LHCN-M2 (cell line): ENCODE measurements around the gene MAPK9. TPM values are rescaled to one million over a fixed set of nuclear protein-coding genes. Genes with fewer than 3 reads are reported as not detected.
A peak's percentile ranks its signal among the peaks of the same experiment; 100 is the strongest.
"Not testable (repeated sequence)": the region's sequence is repeated elsewhere in the genome, so short reads cannot be mapped to it uniquely, and the experiment has no call there.

Experiments used
- DNase-seq: peaks from one replicate; pipeline ENCODE4 v3.0.0-alpha.2; 2012; ENCODE audit warnings: low read depth
- total RNA-seq: library from RNA; depleted of rRNA; stranded (reverse); fragments of >200 nt; gene quantifications from 2 replicates; pipeline ENCODE4 v1.2.3, GENCODE V29; 2014

MAPK9 gene
- total RNA-seq, 1 experiment from 2014 or later, result 33.8 TPM

DNA sequence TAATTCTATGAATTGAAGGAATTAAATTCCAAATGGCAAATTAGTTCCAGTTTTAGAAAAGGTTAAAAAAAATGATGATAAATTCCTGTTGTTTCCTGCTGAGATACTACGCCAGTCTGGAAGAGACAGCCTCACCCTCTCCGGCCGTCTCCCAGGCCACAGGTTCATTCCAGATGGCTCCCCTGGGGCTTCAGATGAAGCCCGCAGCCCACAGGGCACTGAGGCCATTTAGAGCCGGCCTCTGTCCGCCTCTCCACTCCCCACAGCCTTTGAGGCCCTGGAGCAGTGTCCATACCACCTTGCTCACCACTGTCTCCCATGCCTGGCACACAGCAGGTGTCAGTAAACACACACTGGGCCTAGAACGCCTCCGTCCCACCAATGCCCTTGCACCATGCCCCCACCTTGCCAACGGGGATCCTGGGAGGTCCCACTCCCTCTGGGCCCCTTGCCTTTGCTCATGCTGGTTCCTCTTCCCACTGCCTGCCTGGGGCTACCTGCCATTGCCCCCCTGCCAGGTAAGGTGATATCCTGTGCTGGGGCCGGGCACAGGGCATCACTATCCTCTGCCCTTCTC is 35.2 kb upstream of the MAPK9 start:
- no peak for DNase-seq

DNA sequence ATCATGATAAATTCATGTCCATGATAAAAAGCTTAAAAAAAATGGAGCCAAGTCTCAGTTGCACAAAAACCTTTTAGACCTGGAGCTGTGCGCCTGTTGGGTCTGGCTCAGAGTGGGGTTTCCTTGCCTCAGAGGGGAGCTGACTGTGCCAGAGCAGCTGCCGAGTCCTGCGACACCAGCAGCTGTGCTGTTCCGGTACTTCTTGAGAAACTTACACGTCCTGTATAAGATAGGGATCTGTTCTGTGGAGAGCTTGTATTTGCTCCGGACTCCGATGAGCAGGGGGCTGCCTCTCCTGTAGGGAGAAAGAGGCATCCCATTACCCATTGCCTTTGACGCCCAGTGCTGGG is 32.7 kb upstream of the MAPK9 start:
- DNase-seq, result no peak

DNA sequence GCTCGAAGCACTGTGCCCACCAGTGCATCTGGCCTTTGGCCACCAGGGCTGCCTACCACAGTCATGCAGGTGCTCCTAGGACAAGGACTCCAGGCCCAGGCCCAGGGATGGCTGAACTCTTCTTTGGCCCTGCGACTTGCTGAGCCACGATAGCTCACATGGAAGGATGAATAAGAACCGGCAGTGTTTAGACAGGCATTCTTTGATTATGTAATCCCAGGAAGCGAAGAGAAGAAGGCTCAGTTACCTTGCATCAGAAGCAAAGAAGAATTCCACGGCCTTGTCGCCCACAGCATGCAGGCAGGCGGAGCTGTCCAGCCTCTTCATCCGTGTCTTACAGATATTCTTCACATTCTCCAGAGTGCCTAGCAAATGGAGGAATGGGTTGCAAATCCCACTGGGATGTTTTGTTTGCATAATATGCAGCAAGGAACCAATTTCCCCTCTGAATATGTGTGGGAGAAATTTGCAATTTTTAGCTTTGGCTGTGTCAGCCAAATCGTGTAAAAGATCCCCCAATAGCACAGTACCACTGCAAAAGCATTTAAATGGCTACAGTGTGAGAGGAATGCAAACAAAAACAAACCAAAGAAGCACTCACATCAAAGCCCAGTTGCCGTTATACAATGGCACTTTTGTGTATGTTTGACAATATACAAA is 32.2 kb upstream of the MAPK9 start:
- DNase-seq, result no peak

DNA sequence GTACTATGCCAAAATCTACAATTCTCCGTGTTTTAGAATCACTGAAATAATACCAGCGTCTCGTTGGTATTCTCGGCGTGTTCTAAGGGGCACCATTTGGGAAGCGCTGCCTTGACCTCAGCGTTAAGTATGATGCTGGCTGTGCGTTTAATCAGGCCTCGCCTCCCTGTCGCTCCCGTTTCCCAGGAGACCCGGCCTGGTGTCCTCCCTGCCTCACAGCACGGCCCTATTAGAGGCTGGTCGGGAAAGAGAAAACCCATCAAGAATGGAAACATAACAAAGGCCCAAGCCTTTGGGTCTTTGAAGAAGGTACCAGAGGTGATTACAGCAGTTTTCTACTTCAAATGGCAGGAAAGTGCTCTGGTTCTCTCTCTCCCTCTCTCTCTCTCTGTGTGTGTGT is 31.3 kb upstream of the MAPK9 start:
- DNase-seq, result no peak

DNA sequence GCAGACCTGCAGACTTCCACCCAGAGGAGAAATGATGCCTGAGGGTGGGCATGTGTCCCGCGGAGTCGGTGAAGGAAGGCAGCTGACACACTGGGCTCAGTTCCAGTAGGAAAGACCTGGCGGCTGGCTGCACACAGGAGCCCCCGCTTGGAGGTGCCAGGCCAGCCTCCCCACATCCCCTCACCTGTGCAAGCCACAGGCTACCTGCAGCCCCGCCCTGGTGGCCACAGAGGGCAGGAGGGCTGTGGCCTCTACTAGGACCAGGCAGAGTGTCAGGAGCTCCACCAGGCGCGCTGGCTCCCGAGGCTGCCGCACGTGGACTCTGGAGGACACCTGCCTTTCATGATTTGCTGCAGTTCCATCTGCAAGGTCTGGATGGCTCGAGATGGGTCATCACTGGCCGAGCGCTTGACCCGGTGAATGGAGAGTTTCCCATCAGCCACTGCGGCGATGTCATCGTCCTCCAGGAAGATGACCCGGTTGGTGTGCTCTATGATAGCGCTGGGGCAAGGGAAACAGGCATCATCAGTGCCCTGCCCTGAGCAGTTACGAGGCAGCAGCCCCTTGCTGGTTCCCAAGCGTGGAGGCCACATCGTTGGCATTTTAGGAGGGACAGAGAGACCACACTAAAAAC is 26.7 kb upstream of the MAPK9 start:
- DNase-seq, result no peak

DNA sequence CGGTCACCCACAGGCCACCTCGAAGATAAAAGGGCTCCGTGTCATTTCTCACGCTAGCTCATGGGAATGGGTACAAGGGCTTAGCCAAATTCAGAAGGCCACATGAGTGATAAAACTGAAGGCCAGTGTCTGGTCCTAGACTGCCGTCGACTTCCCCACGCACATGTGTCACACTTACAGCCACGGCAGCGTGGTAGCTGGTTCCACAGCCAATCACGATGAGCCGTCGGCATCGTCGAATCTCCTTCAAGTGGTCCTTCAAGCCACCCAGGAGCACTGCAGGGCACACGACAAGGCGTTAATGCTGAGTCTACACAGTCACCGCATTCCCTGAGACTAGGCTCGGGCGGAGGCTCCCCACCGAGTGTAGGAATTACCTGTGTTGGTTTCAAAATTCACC is 24.7 kb upstream of the MAPK9 start:
- no peak for DNase-seq

DNA sequence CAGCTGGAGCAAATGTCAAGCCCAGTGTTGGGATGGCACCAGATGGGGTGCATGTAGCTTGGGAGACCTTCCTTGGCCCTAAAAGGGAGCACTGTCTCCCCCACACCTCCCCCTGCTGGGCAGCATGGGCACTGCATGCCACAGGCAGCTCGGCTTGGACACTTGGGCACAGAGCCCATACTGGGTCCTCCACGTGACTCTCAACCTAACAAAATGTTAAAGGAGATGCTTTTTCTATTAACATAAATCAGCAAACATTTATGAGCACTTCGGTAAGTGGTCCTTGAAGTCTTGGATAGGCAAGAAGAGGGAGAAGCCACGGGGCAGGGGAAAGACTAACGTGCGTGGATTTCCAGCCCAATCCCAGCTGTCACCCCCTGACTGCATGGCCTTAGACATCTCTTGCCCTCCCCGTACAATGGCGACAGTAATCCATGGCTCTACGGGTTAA is 23.9 kb upstream of the MAPK9 start:
- peak; percentile 65 for DNase-seq

DNA sequence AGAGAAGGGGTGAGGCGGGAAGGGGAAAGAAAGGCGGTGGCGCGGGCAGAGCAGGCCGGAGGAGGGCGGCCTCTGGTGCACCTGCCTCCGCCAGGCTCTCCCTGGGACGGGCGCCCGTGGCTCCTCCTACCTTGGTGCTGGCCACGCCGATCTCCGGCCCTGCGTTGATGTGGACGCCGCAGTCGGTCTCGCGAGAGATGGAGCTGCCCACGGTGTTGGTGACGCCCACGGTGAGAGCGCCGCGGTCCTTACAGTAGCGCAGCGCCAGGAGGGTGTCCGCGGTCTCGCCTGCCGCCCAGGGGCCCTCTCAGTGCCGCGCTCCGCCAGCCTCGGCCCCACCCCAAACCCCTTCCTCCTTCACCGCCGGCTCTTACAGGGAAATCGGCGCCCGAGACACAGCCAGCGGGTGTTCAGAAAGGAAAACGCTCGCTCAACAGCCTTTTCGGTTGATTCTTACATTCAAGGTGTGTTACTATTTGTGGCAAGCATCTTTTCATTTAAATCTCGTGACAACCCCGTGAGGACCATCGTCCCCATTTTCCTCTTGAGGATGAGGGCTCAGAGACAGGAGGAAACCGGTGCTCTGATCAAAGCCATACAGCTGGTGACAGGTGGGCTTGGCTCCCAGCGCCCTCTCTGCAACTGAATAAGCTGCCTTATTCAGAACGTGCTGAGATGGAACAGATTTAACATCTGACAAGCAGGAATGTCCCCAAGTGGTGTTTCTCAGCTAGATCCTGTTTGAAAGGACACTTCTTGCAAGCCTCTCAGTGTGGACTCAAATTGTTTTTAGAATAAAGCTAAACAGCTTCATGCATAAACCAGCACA is 22.0 kb upstream of the MAPK9 start:
- DNase-seq, result no peak

DNA sequence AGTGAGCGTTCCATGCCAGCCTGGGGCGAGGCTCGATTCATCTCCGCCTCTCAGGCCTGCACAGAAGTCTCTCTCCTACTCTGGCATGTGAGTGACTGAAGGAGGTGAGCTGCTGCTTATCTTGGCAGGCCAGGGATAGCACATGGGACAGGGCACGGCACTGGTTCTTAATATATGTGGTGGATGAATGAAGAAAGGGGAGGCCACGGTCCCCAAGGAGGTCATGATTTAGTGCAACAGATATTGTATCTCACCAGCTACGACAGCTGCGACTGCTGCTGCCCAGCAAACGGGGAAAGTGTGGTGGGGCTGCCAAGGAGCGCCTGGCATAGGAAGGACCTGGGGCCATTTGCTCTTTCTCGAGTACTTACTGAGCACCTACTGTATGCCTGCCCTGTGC is 19.3 kb upstream of the MAPK9 start:
- DNase-seq, result no peak

DNA sequence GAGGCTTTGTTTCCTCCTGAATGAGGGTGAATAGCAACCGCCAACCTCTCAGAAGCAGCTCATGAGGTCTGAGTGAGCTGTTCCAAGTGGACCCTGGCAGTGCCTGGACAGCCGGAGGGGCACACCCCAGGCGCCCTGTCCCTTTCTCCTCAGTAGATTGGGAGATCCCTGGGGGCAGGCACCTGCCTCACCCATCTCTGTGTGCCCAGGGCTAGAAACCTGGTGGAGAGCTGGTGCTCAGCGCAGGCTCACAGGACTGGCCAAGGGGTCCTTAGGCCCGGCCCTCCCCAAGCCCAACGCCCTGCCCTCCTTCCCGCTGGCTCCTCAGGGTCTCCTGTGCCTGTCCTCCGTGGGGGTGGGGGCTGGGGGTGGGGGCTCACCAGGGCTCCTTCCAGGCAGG is 14.9 kb upstream of the MAPK9 start:
- DNase-seq, result no peak

DNA sequence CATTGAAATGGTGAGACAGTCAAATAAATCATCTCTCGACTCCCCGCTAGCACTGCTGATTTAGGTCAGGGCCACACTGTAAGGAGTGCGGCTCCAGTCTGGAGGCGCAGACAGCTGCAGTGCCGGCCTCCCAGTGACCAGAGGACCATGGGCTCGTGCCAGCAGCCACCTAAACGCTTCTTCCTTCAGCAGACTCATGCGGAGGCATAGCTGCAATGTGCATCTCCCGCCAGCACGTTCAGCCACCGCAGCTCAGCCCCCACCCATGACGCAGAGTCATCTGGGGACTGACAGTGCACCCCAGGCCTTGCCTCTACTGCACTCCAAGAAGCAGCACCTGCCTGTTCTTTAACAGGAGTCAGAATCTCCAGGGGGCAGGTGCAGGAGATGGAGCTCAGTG is 13.6 kb upstream of the MAPK9 start:
- no peak for DNase-seq

DNA sequence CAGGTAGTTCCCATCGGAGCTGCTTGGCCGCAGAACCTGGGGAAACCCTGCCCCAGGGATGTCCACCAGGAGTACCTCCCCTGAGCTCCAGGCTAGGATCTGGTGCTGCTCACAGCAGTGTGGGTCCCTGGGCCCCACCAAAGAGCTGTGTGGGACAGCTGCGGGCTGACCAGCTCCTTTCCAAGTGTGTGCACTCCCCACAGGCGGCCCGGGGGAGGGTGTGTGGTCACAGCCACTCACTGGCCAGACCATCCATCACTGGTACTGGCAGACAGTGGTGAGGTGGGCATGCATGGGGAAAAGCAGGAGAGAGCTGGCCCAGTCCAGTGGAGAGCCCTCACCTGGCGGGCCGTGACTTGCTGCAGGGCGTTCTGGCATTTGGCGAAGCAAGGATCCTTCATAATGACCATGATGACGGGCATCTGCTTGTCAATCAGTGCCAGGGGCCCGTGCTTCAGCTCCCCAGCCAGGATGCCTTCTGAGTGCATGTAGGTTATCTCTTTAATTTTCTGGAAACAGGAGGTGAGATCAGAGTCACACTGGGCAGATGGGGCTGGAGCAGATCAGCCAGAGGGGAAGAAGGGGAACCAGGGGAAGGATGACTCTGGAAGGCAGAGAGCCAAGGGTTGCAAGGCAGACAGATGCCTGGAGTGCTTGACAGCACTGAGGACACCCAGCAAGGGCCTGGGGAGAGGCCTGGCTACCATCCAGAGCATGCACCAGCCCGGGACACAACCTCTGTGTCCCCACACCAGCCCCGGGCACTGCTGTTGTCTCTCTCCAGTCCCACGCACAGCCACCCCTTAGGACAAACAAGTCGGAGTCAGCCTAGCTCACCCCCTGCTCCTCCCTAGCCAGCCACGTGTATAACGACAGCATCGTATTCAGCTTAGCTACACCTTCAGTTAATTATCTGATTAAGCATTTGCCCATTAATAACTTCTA is 12.8 kb upstream of the MAPK9 start:
- no peak for DNase-seq

DNA sequence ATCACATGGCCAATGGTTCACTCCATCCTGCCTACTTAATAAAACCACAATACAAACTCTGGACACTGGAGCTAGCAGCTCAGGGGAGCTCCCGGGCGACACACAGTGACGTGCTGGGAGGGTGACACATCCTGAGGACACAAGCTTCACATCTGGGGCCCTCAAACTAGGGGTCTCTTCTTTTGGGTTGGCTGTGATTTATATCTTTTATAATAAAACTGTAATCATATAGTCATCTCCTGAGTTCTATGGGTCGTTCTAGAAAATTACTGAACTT is 12.1 kb upstream of the MAPK9 start:
- no peak for DNase-seq

DNA sequence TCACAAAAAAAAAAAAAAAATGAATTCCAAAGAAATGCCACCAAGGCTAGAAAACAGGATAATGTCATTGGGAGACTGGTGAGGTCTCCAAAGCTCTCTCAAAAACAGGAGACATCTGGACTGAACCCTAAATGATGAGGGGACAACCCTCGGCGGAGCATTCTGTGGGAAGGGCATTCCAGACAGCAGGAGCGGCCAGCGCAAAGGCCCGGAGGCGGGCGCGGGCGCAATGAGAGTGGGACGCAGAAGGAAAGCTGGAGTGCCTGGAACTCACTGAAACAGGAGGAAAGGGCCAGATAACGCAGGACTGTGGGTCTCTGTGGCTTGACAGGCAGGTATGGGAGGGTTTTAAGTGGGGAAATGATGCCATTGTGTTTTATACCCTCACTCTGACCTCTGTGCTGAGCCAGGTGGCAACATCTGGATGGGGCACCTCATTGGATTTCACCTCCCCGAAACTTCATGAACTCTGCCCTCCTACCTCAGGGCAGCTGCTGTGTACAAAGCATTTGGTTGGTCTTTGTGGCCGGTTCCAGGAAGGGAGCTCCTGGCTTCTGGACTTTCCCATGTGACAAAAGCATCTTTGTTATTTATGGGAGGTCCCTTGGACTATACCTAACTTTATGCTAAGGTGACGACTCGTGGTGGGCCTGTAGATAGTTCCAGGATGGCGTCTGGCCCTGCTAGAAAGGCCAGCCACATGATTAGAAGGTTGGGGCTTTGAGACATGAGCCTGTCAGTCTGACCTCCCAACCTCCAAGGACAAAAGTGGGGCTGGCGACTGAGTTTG is 11.5 kb upstream of the MAPK9 start:
- DNase-seq, result no peak

DNA sequence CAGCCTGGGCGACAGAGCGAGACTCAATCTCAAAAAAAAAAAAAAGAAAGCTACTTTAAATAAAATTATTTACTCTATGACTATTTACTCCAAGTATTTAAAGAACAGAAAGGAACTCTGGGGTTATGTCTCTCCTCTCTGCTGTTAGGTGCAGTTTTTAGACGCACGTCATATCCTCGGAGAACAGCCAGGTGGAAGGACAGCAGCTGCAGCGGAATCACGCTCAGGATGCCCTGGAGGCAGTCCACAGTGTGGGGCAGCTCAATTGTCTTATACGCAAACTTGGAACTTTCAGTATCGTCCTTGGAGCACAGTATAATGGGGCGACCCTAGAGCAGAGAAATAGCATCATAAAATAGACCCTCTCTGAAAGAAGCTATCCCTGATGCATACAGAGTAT is 10.4 kb upstream of the MAPK9 start:
- DNase-seq, result no peak

DNA sequence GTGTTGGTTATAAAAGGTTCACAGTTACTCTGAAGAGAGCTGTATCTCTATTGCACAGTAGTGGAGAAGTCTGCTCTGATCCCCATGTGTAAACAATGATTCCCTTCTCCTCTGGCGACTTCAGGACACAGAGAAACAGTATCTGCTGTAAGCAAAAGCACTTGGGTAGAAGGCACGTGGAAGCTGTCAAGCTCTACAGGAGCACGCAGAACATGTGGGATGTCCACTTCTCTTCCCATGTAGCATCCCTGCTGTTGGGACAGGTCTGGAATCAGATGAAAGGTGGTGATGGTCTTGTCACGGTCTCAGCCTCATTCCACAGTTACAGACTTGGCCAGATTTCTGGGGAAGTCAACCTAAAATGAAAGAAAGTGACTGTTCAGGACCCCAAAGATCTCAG is 9.4 kb upstream of the MAPK9 start:
- DNase-seq, result no peak

DNA sequence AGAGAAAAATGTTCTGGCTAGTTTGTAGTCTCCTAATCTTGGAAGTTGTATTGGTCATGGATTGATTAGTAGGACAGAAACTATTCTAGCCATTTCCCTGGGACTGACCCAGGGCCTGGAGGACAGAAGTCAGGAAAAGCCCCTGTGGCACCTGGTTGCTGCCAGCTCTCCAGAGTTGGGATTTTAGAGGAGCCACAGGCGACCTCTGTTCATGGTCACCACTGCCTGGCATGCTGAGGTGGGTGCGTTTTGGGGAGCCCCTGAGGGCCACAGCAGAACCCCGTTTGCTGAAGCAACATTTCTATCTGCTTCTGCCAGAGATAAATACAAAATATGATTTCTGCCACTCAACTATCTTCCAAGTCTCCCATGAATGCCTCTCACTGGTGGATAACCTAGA is 7.6 kb upstream of the MAPK9 start:
- no peak for DNase-seq

DNA sequence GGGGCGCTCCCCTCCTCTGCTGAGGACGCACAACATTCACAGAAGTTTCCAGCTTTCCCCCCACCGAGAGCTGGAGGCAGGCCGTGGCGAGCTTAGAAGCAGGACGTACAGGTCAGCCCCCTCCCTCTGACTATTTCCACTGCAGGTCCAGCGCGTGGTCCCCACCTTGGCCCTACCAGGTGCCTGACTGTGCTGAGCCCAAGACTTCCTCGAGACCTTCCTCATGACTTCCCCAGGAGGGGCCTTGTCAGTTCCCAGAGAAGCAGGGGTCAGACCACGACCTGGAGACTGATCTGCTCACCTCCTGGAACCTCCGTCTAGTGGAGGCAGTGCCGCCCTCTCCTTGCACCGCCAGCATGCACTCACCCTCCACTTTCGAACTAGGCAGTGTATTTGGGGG is 7.1 kb upstream of the MAPK9 start:
- DNase-seq, result not testable (repeated sequence)

DNA sequence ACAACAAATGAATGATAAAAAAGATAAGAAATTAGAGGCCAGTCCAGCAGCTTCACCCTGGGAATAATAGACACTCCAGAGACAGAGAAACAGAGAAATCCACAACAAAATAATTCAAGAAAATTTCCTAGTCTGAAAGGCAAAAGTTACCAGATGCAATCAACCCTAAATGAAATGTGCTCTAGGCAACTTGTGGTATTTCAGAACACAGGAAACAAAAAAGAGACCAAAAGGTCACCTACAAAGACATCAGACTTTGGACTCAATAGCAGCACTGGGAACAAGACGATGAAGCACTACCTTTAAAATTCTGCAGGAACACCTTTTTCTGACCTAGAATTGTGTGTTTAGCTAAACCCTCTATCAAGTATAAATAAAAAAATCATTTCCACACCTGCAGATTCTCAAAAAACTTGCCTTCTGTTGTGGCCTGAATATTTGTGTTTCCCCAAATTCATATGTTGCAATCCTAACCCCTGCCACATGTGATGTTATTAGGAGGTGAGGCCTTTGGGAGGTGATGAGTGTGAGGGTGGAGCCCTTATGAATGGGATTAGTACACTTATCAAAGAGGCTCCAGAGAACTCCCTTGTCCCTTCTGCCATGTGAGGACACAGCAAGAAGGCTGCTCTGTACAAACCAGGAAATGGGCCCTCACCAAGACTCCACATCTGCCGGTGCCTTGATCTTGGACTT is 5.9 kb upstream of the MAPK9 start:
- no peak for DNase-seq

DNA sequence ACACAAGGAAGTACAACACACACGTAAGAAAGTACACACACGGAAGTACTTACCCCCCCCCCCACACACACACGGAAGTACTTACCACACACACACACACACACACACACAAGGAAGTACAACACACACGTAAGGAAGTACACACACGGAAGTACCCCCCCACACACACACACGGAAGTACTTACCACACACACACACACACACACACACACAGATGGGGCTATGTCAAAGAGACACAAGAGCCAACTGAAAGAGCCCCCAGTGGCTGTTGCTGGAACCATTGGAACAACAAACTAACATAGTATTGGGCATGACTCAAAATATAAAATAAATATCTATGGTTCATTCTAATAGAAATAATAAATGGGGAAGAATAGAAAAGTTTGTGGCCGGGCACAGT is 4.9 kb upstream of the MAPK9 start:
- peak; percentile 49 for DNase-seq
